GM12892 (cell line): Measurements from ENCODE around the gene WARS2. TPM values are rescaled to one million over a fixed set of nuclear protein-coding genes. Genes with fewer than 3 reads are reported as not detected.
A peak's percentile ranks its signal among the peaks of the same experiment; 100 is the strongest.
"Not testable (repeated sequence)": the region's sequence is repeated elsewhere in the genome, so short reads cannot be mapped to it uniquely, and the experiment has no call there.

Source experiments
- DNase-seq: peaks from one replicate; pipeline ENCODE4 v3.0.0; 2011; ENCODE audit not compliant: insufficient read length
- FAIRE-seq: peaks from 2 replicates; lab custom pipeline; 2011; peaks lifted over from hg19 to GRCh38; lab: Jason Lieb, UNC
- POLR2A ChIP-seq: IDR thresholded peaks from 2 replicates; pipeline ENCODE4 v1.6.1; 2011; ENCODE audit warnings: low read depth, low read length, control low read depth
- POLR2AphosphoS5 ChIP-seq: IDR thresholded peaks from 2 replicates; pipeline ENCODE4 v1.6.1; 2011; ENCODE audit warnings: low read depth, low read length, control low read depth
- TAF1 ChIP-seq: IDR thresholded peaks from 2 replicates; pipeline ENCODE4 v1.6.1; 2011; ENCODE audit warnings: low read depth, mild to moderate bottlenecking, control low read depth, low read length, borderline replicate concordance
- polyA plus RNA-seq: library from polyadenylated mRNA; unstranded; fragments of >200 nt; gene quantifications from one replicate; pipeline ENCODE4 v1.2.1, GENCODE V29; 2012; ENCODE audit warnings: missing spikeins, inconsistent platforms; ENCODE audit not compliant: missing spikeins

The WARS2 gene
- polyA plus RNA-seq = 12.0 TPM

DNA sequence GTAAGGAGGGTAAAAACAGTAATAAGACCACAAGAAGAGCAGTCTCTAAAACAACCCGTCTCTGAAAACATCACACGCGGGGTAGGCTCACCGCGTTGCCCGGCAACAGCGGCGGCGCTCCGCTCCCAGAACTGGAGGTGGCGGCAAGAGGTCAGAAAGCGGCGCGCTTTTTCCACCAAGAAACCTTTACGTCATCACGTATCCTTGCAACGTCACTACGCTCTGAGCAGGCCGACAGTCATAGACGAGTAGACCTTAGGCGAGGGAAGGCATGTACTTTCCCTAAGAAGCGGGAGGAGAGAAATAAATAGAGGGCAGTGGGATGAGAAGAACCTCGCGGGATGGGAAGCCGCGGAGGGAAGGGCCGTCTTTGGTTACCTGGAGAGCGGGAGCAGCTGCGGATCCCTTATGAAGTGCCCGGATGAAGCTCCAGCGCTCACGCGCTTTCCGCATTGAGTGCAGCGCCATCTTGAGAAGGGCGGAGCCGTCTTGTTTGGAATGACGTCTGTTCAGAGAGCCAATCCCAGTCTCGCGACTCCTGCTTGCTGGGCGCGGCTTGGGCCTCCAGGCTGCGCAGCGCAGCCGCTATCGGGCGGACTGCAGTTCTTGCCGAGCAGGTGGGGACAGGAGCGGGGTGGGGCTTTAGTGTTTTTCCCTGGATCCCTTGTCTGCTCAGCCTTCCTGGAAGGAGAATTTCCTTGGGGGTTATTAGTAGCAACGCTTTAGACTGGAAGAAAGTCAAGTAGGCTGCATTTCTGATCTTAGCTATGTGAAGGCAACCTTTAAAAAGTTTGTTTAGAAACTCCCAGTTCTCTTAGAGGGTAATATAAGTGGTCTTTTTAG is at the start of gene WARS2:
WARS2 (minus strand) TSS at position 477 of the 843 bp plus-strand sequence; CDS start at position 468, 9 bp downstream.
- TF ChIP-seq POLR2AphosphoS5 = peak; percentile 95
- TF ChIP-seq POLR2A = peak; percentile 96
- TF ChIP-seq TAF1 = peak; percentile 99
- FAIRE-seq (peak; percentile 85), DNase-seq (peak; percentile 64)

DNA sequence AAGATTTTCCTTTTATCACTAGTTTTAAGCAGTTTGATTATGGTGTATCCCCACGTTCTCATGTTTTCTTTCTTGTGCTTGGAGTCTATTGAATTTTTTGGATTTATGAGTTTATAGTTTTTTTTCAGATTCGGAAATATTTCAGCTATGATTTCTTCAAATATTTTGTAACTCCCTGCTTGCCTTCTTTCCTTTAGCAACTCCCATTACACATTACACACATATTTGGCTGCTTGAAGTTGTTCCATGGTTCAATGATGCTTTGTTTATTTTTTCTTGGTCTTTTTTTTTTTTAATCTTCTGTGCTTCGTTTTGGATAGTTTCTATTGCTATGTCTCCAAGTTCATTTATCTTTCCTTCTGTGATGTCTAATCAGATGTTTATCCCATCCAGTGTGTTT is 48.5 kb upstream of the WARS2 start:
- FAIRE-seq (no peak), DNase-seq (no peak)
- TF ChIP-seq TAF1 (no peak), POLR2A (no peak), POLR2AphosphoS5 (no peak)

- TF ChIP-seq POLR2AphosphoS5 = no peak
- TF ChIP-seq POLR2A = no peak
- no peak for TF ChIP-seq TAF1
- FAIRE-seq (no peak), DNase-seq (no peak)
These were observed 47.0 kb upstream of the WARS2 start for GRCh38 chr1:119187416-119187815.

DNA sequence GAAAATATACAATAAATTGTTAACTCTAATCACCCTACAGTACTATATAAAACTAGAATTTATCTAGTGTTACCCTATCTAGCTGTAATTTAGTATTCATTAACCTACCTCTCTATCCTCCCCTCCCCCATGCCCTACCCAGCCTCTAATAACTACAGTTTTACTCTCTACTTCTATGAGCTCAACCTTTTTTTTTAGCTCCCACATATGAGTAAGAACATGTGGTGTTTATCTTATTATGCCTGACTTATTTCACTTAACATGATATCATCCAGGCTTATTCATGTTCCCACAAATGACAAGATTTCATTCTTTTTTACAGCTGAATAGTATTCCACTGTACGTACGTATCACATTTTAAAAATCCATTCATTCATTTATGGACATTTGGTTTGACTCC is 46.0 kb upstream of the WARS2 start:
- FAIRE-seq (no peak), DNase-seq (no peak)
- TF ChIP-seq TAF1 = no peak
- no peak for TF ChIP-seq POLR2A
- no peak for TF ChIP-seq POLR2AphosphoS5

DNA sequence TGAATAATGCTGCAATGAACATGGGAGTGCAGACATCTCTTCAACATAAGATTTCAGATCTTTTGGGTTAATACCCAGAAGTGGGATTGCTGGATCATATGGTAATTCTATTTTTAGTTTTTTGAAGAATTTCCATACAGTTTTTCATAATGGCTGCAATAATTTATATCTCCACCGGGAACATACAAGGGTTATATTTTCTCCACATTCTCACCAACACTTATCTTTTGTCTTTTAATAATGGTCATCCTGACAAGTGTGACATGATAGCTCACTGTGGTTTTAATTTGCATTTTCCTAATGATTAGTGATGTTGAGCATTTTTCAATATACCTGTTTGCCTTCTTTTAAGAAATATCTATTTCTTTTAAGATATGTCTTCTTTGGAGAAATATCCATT is 44.5 kb upstream of the WARS2 start:
- FAIRE-seq (no peak), DNase-seq (no peak)
- TF ChIP-seq TAF1 (no peak), POLR2A (no peak), POLR2AphosphoS5 (no peak)

DNA sequence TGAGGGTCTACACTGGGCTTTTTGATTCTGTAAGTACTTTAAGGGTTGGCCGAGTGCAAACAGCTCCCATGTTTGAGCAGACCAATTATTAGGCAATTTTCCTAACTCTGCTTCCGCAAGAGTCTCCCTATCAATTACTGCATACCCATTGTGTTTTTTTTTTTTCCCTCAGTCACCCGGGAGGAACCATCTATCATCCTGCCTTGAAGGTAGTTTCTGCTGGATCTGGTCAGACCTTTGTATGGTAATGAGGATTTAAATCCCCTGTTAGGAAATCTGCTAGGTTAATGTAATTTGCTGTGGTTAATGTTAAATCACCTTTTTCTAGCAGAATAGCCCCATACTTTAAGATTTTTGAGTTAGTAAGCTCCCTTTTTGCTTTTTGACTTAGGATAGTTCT is 40.8 kb upstream of the WARS2 start:
- DNase-seq (no peak), FAIRE-seq (no peak)
- TF ChIP-seq POLR2A (no peak), TAF1 (no peak), POLR2AphosphoS5 (no peak)

DNA sequence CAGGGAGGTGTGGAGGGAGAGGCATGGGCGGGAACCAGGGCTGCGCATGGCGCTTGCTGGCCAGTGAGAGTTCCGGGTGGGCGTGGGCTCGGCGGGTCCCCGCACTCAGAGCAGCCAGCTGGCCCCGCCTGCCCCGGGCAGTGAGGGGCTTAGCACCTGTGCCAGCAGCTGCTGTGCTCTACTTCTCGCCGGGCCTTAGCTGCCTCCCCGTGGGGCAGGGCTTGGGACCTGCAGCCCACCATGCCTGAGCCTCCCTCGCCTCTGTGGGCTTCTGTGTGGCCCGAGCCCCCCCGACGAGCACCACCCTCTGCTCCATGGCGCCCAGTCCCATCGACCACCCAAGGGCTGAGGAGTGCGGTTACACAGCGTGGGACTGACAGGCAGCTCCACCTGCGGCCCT is 38.6 kb upstream of the WARS2 start:
- FAIRE-seq (no peak), DNase-seq (no peak)
- TF ChIP-seq TAF1 (no peak), POLR2AphosphoS5 (no peak), POLR2A (no peak)

- FAIRE-seq, DNase-seq: not testable (repeated sequence)
These were observed 32.5 kb upstream of the WARS2 start for GRCh38 chr1:119172927-119173326.

GRCh38 chr1:119171381-119172010 is 31.0 kb upstream of the WARS2 start:
- DNase-seq, FAIRE-seq: not testable (repeated sequence)

DNA sequence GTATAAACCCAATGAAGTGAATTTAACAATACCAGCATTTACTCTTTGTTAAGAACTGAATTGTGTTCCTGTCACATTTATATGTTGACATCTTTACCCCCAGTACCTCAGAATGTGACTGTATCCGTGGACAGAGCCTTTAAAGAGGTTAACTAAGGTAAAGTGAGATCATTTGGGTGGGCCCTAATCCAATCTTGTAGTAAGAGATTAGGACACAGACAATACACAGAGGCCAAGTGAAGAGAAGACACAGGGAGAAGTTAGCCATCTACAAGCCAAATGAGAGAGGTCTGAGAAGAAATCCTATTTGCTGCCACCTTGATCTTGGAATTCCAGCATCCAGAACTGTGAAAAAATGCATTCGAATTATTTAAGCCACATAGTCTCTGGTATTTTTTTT is 22.9 kb upstream of the WARS2 start:
- DNase-seq (no peak), FAIRE-seq (no peak)
- no peak for TF ChIP-seq POLR2AphosphoS5
- TF ChIP-seq POLR2A = no peak
- no peak for TF ChIP-seq TAF1

DNA sequence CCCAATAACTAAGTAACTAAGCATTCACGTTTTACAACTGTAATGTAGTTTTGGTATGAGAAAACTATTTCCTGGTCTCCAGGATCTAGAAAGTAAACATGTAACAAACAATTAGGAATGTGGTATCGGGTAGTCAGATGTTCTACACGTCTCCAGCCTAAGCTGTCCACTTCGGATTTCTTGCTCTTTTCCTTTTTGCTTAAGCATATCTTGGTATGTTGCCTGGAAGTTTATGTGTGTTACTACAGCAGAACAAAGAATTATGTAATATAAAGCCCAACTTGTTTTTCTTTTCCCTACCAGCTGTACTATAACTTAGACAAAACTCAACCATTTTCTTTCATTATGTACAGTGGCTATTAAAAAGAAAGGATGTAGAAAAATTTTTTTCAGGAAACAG is 20.4 kb upstream of the WARS2 start:
- FAIRE-seq = no peak
- DNase-seq = no peak
- TF ChIP-seq TAF1 (no peak), POLR2AphosphoS5 (no peak), POLR2A (no peak)

- no peak for TF ChIP-seq POLR2AphosphoS5
- TF ChIP-seq POLR2A = no peak
- TF ChIP-seq TAF1 = no peak
- DNase-seq = no peak
- no peak for FAIRE-seq
These were observed 20.0 kb upstream of the WARS2 start for GRCh38 chr1:119160409-119160808.
